Measurements from ENCODE around the gene ERBB4.

The ERBB4 gene

DNA sequence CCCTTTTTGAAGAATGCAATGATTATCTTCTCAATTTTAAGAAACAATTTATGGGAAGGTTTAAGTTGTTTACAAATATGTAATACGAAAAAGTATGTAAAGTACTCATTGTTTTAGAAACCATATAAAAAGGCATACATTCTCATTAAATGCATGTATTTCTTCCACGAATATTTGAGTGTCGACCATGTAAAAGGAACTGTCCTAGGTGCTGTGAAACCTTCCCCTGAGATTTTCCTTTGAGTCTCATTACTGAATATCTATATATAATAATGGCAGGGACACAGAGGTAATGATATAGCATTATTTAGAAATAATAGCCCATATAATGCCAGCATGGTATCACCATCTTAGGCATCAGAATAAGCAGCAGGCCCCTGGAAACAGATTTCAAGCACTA, 239.3 kb downstream of the ERBB4 start:
- no peak for DNase-seq
- no peaks in the 10 kb centered on the region for H3K79me2 ChIP-seq (ENCODE audit: low read length)
- no peaks in the 10 kb centered on the region for H3F3A ChIP-seq (ENCODE audit: insufficient read depth, low read length)
- H3K4me3 ChIP-seq (ENCODE audit: low read length): no peak overlapping the region
- no peak overlapping the region for H3K27ac ChIP-seq (ENCODE audit: low read length)
- TF ChIP-seq, protein P1, sequence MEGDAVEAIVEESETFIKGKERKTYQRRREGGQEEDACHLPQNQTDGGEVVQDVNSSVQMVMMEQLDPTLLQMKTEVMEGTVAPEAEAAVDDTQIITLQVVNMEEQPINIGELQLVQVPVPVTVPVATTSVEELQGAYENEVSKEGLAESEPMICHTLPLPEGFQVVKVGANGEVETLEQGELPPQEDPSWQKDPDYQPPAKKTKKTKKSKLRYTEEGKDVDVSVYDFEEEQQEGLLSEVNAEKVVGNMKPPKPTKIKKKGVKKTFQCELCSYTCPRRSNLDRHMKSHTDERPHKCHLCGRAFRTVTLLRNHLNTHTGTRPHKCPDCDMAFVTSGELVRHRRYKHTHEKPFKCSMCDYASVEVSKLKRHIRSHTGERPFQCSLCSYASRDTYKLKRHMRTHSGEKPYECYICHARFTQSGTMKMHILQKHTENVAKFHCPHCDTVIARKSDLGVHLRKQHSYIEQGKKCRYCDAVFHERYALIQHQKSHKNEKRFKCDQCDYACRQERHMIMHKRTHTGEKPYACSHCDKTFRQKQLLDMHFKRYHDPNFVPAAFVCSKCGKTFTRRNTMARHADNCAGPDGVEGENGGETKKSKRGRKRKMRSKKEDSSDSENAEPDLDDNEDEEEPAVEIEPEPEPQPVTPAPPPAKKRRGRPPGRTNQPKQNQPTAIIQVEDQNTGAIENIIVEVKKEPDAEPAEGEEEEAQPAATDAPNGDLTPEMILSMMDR (IDR thresholded peaks at IDR 0.05; ENCODE audit: low read length): no peak
- TF ChIP-seq EZH2phosphoT487 (IDR thresholded peaks at IDR 0.05; ENCODE audit: low read length): no peak
- TF ChIP-seq EZH2 (optimal IDR thresholded peaks at IDR 0.05; ENCODE audit: low read depth, low read length): no peak
- H3K9me2 ChIP-seq (replicated peaks; ENCODE audit: insufficient read depth, low read length): no peaks in the 10 kb centered on the region
- H3K4me2 ChIP-seq (ENCODE audit: low read depth, low read length): no peak overlapping the region
- no peaks in the 10 kb centered on the region for H3K4me1 ChIP-seq (ENCODE audit: low read length)
- H3K36me3 ChIP-seq (replicated peaks; ENCODE audit: insufficient read depth, low read length): no peaks in the 10 kb centered on the region
- H3K9me3 ChIP-seq (replicated peaks; ENCODE audit: insufficient read depth, low read length): no peaks in the 10 kb centered on the region
- no peak overlapping the region for H2AFZ ChIP-seq (ENCODE audit: low read length)
- H4K20me1 ChIP-seq (ENCODE audit: insufficient read depth, low read length): no peaks in the 10 kb centered on the region
- H3K9ac ChIP-seq (ENCODE audit: low read length): no peak overlapping the region
- no peaks in the 10 kb centered on the region for H3K27me3 ChIP-seq (replicated peaks; ENCODE audit: insufficient read depth, low read length)

DNA sequence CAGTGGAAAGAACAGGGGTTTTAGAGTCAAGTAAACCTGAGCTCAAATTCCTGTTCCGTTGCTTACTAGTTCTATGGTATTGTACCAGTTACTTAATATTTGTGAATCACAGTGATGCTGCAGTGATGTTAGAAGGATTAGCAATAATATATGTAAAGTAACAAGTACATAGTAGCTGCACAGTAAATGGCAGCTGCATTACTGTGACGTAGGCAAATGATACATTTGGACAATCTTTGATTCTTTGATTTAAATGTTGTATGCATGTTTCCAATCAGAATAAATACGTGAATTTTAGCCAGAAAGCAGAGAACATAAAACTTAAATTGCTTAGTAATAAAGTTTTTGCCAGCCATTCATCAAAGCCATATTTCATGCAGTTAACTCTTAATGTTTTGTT, 243.0 kb downstream of the ERBB4 start:
- H3K9me3 ChIP-seq (replicated peaks; ENCODE audit: insufficient read depth, low read length): no peaks in the 10 kb centered on the region
- H3K36me3 ChIP-seq (replicated peaks; ENCODE audit: insufficient read depth, low read length): no peaks in the 10 kb centered on the region
- no peaks in the 10 kb centered on the region for H3K9me2 ChIP-seq (replicated peaks; ENCODE audit: insufficient read depth, low read length)
- TF ChIP-seq, protein P1 (IDR thresholded peaks at IDR 0.05; ENCODE audit: low read length): no peak
- no peak for TF ChIP-seq EZH2phosphoT487 (IDR thresholded peaks at IDR 0.05; ENCODE audit: low read length)
- no peak for TF ChIP-seq EZH2 (optimal IDR thresholded peaks at IDR 0.05; ENCODE audit: low read depth, low read length)
- DNase-seq: no peak
- H3F3A ChIP-seq (ENCODE audit: insufficient read depth, low read length): no peaks in the 10 kb centered on the region
- no peak overlapping the region for H2AFZ ChIP-seq (ENCODE audit: low read length)
- no peaks in the 10 kb centered on the region for H4K20me1 ChIP-seq (ENCODE audit: insufficient read depth, low read length)
- H3K4me2 ChIP-seq (ENCODE audit: low read depth, low read length): no peak overlapping the region
- H3K4me1 ChIP-seq (ENCODE audit: low read length): no peaks in the 10 kb centered on the region
- H3K4me3 ChIP-seq (ENCODE audit: low read length): no peak overlapping the region
- H3K27me3 ChIP-seq (replicated peaks; ENCODE audit: insufficient read depth, low read length): no peaks in the 10 kb centered on the region
- H3K79me2 ChIP-seq (ENCODE audit: low read length): no peaks in the 10 kb centered on the region
- no peak overlapping the region for H3K27ac ChIP-seq (ENCODE audit: low read length)
- no peak overlapping the region for H3K9ac ChIP-seq (ENCODE audit: low read length)

DNA sequence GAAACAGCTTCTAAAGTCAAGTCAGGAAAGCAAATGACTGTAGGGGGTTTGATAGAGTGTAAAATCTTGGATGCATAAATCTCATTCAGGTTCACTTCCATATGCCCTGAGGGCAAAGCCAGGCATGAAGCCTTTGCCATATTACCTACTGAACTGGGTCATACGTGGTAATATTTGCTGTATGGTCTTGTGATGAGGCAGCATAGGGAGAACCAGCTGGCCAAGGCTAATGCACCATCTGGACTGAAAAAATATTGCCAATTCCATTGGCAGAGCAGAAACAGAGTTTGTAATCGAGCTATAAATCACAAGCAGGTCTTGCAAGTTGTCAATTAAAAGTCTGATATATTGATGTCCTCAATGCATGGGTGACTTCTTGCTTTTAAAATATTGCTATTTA, 243.8 kb downstream of the ERBB4 start:
- Histone ChIP-seq H3K4me2 (ENCODE audit: low read depth, low read length) (no peak overlapping the region), H3K9me2 (replicated peaks; ENCODE audit: insufficient read depth, low read length) (no peaks in the 10 kb centered on the region), H3K79me2 (ENCODE audit: low read length) (no peaks in the 10 kb centered on the region), H4K20me1 (ENCODE audit: insufficient read depth, low read length) (no peaks in the 10 kb centered on the region), H3K9ac (ENCODE audit: low read length) (no peak overlapping the region), H3K36me3 (replicated peaks; ENCODE audit: insufficient read depth, low read length) (no peaks in the 10 kb centered on the region), H3K9me3 (replicated peaks; ENCODE audit: insufficient read depth, low read length) (no peaks in the 10 kb centered on the region), H3K4me1 (ENCODE audit: low read length) (no peaks in the 10 kb centered on the region), H3F3A (ENCODE audit: insufficient read depth, low read length) (no peaks in the 10 kb centered on the region), H2AFZ (ENCODE audit: low read length) (no peak overlapping the region), H3K27ac (ENCODE audit: low read length) (no peak overlapping the region), H3K27me3 (replicated peaks; ENCODE audit: insufficient read depth, low read length) (no peaks in the 10 kb centered on the region), H3K4me3 (ENCODE audit: low read length) (no peak overlapping the region)
- TF ChIP-seq EZH2 (optimal IDR thresholded peaks at IDR 0.05; ENCODE audit: low read depth, low read length) (no peak), EZH2phosphoT487 (IDR thresholded peaks at IDR 0.05; ENCODE audit: low read length) (no peak)
- TF ChIP-seq, protein P1 (IDR thresholded peaks at IDR 0.05; ENCODE audit: low read length): no peak
- no peak for DNase-seq

Measured in MM.1S (cell line).